ENCODE measurements around the gene NELFE. TPM values are rescaled to one million over a fixed set of nuclear protein-coding genes. Genes with fewer than 3 reads are reported as not detected.
A peak's percentile ranks its signal among the peaks of the same experiment; 100 is the strongest.

Gene NELFE
- total and polyA plus RNA-seq, 2 of the 13 experiments (the other 11 are each of a cell fraction or from before 2014, with no cell fraction given): 51.3 to 69.8 TPM

DNA sequence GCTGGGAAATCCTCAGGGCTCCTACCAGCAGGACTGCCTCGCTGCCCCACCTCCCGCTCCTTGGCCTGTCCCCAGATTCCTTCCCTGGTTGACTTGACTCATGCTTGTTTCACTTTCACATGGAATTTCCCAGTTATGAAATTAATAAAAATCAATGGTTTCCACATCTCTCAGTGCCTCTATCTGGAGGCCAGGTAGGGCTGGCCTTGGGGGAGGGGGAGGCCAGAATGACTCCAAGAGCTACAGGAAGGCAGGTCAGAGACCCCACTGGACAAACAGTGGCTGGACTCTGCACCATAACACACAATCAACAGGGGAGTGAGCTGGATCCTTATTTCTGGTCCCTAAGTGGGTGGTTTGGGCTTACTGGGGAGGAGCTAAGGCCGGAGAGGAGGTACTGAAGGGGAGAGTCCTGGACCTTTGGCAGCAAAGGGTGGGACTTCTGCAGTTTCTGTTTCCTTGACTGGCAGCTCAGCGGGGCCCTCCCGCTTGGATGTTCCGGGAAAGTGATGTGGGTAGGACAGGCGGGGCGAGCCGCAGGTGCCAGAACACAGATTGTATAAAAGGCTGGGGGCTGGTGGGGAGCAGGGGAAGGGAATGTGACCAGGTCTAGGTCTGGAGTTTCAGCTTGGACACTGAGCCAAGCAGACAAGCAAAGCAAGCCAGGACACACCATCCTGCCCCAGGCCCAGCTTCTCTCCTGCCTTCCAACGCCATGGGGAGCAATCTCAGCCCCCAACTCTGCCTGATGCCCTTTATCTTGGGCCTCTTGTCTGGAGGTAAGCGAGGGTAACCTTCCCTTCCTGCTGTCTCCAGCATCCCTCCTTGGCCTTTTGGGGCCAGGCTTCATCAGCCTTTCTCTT lies 13.0 kb downstream of the NELFE start, which contains the start of gene CFB (continued):
- TF ChIP-seq, protein P1, sequence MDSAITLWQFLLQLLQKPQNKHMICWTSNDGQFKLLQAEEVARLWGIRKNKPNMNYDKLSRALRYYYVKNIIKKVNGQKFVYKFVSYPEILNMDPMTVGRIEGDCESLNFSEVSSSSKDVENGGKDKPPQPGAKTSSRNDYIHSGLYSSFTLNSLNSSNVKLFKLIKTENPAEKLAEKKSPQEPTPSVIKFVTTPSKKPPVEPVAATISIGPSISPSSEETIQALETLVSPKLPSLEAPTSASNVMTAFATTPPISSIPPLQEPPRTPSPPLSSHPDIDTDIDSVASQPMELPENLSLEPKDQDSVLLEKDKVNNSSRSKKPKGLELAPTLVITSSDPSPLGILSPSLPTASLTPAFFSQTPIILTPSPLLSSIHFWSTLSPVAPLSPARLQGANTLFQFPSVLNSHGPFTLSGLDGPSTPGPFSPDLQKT (CRISPR knock-in tag; IDR thresholded peaks at IDR 0.05; ENCODE audit: borderline replicate concordance): no peak
- TF ChIP-seq ZFYVE20 (CRISPR knock-in tag; IDR thresholded peaks at IDR 0.05; ENCODE audit: borderline replicate concordance, low read depth) (no peak), HCFC1 (IDR thresholded peaks at IDR 0.05; ENCODE audit: low read depth, low read length) (peak; percentile 5; the same call in 1 of the 2 replicates), PHF20 (CRISPR knock-in tag; IDR thresholded peaks at IDR 0.05) (peak; percentile 15; the same call in 1 of the 2 replicates), SALL1 (CRISPR knock-in tag; IDR thresholded peaks at IDR 0.05) (peak; percentile 100), POLR2G (IDR thresholded peaks at IDR 0.05; ENCODE audit: low read depth, low read length) (peak; percentile 97), ATRX (CRISPR knock-in tag; IDR thresholded peaks at IDR 0.05; ENCODE audit: borderline replicate concordance) (no peak), MED13 (CRISPR knock-in tag; IDR thresholded peaks at IDR 0.05) (peak; percentile 93; the same call in 1 of the 2 replicates), ZNF747 (CRISPR knock-in tag; IDR thresholded peaks at IDR 0.05; ENCODE audit: borderline replicate concordance) (peak; percentile 95)
- TF ChIP-seq, protein P2, sequence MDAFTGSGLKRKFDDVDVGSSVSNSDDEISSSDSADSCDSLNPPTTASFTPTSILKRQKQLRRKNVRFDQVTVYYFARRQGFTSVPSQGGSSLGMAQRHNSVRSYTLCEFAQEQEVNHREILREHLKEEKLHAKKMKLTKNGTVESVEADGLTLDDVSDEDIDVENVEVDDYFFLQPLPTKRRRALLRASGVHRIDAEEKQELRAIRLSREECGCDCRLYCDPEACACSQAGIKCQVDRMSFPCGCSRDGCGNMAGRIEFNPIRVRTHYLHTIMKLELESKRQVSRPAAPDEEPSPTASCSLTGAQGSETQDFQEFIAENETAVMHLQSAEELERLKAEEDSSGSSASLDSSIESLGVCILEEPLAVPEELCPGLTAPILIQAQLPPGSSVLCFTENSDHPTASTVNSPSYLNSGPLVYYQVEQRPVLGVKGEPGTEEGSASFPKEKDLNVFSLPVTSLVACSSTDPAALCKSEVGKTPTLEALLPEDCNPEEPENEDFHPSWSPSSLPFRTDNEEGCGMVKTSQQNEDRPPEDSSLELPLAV (CRISPR knock-in tag; conservative IDR thresholded peaks at IDR 0.05; ENCODE audit: low read depth): no peak
- TF ChIP-seq, protein P3, sequence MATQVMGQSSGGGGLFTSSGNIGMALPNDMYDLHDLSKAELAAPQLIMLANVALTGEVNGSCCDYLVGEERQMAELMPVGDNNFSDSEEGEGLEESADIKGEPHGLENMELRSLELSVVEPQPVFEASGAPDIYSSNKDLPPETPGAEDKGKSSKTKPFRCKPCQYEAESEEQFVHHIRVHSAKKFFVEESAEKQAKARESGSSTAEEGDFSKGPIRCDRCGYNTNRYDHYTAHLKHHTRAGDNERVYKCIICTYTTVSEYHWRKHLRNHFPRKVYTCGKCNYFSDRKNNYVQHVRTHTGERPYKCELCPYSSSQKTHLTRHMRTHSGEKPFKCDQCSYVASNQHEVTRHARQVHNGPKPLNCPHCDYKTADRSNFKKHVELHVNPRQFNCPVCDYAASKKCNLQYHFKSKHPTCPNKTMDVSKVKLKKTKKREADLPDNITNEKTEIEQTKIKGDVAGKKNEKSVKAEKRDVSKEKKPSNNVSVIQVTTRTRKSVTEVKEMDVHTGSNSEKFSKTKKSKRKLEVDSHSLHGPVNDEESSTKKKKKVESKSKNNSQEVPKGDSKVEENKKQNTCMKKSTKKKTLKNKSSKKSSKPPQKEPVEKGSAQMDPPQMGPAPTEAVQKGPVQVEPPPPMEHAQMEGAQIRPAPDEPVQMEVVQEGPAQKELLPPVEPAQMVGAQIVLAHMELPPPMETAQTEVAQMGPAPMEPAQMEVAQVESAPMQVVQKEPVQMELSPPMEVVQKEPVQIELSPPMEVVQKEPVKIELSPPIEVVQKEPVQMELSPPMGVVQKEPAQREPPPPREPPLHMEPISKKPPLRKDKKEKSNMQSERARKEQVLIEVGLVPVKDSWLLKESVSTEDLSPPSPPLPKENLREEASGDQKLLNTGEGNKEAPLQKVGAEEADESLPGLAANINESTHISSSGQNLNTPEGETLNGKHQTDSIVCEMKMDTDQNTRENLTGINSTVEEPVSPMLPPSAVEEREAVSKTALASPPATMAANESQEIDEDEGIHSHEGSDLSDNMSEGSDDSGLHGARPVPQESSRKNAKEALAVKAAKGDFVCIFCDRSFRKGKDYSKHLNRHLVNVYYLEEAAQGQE (IDR thresholded peaks at IDR 0.05; ENCODE audit: borderline replicate concordance in 1 of 2, low read depth in 1 of 2, low read length in 2 of 2): peak in 1 of 2 experiments; percentile 74; a peak in 1 of 4 replicates
- TF ChIP-seq, protein P4, sequence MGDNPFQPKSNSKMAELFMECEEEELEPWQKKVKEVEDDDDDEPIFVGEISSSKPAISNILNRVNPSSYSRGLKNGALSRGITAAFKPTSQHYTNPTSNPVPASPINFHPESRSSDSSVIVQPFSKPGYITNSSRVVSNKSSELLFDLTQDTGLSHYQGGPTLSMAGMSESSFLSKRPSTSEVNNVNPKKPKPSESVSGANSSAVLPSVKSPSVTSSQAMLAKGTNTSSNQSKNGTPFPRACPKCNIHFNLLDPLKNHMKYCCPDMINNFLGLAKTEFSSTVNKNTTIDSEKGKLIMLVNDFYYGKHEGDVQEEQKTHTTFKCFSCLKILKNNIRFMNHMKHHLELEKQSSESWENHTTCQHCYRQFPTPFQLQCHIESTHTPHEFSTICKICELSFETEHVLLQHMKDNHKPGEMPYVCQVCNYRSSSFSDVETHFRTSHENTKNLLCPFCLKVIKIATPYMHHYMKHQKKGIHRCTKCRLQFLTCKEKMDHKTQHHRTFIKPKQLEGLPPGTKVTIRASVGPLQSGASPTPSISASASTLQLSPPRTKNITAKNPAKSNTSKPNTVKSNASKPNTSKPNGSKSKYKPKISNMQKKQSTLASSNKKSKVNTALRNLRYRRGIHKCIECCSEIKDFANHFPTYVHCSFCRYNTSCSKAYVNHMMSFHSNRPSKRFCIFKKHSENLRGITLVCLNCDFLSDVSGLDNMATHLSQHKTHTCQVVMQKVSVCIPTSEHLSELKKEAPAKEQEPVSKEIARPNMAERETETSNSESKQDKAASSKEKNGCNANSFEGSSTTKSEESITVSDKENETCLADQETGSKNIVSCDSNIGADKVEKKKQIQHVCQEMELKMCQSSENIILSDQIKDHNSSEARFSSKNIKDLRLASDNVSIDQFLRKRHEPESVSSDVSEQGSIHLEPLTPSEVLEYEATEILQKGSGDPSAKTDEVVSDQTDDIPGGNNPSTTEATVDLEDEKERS (CRISPR knock-in tag; IDR thresholded peaks at IDR 0.05): peak; percentile 66; the same call in 1 of the 2 replicates
